Stimulated activated CD4-positive, alpha-beta T cell treated with anti-CD3 and anti-CD28 coated beads, TNF-alpha, amount 100 ng/mL, for 1 hour (primary cell): ENCODE data around the gene CD58.
A peak's percentile ranks its signal among the peaks of the same experiment; 100 is the strongest.

Source experiments
- DNase-seq, 3 donors: peaks; one replicate each; pipeline ENCODE4 v3.0.0-alpha.2; 2020; ENCODE audit warnings: low read depth in 3 of 3, low spot score in 1 of 3

Gene CD58

GRCh38 chr1:116511459-116512019, 59.3 kb downstream of the CD58 start:
- no peak for DNase-seq

DNA sequence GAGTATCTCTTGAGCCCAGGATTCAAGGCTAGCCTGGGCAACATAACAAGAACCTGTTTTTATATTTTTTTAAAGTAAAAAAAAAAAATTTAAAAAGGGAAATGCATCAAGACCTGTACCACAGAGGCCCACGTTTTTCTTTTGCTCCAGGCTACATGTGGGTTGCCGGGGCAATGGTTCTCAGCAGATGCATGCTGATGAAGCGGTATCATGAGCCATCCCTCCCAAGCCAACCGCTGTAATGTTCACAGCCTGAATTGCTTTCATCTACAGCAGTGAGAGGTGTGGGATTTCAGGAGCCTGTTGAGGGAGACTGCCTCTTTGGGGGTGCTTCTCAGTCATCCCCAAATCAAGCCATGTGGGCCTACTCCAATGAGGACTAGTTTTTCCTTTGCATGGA, 60.5 kb downstream of the CD58 start:
- no peak for DNase-seq

GRCh38 chr1:116508984-116509980, 61.5 kb downstream of the CD58 start:
- no peak for DNase-seq

GRCh38 chr1:116508085-116508983, 62.5 kb downstream of the CD58 start:
- no peak for DNase-seq

GRCh38 chr1:116507631-116508030, 63.2 kb downstream of the CD58 start:
- no peak for DNase-seq

- no peak for DNase-seq
Measured at GRCh38 chr1:116506132-116507004, 64.5 kb downstream of the CD58 start.

DNA sequence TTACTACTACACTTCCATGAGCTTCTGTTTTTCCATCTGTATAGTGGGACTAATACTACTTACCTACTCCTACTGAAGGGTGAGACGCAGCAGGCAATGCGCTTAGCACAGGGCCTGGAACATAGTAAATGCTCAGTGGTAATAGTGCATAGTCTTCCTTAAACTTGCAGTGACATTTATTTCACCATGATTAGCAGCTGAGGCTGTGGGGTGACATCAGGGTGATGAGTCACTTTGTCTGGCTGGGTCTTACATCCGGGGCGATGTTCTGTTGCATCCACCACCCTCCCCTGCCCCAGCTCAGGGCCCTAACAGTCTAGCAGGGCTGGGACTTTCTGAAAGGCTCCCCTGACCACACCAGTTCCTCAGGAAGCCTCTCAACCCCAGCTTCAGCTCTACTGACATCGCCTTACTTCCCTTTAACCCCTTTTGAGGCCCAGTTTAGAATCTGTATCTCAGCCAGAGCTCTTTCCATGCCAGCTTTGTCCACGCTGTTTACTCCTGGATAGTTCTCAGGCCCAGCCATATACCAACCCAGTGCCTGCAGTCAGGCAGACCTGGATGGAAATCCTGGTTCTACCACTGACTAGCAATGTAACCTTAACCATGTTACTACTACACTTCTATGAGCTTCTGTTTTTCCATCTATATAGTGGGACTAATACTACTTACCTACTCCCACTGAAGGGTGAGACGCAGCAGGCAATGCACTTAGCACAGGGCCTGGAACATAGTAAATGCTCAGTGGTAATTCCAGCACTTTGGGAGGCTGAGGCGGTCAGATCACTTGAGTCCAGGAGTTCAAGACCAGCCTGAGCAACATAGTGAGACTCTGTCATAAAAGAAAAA, 66.3 kb downstream of the CD58 start:
- peak; percentile 52 to 82 (median 75) for DNase-seq

DNA sequence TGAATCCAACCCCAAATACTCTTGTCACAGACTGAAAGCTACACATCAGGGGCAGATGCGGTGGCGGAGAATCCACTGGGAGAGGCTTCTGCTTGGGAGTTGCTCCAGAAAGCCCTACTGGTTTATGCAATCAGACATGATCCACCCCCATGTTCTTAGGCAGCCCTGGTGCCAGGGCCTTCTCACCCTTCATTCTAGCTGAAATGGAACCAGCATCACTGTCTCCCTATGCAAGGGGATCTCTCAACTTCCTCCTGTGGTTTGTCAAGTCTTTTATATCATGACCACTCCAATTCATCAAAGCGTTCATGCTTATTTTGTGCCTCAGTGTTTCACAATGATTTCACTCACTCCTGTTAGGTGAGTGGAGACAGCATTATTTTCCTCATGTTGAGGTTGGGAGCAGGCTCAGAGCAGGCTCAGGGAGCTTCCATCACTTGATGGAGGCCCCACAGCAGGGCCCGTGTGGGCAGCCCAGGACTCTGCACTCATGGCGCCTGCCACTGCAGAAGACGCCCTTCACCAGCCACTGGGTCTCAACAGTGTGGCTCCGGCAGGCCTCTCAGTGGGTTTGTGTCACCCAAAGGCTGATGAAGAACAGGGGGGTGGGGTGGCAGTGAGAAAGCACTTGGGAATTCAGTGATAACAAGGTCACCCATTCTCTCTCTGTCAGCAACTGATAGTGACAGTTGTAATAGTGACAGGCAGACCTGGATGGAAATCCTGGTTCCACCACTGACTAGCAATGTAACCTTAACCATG, 67.1 kb downstream of the CD58 start:
- DNase-seq = no peak

GRCh38 chr1:116502671-116503314, 68.0 kb downstream of the CD58 start:
- no peak for DNase-seq

DNA sequence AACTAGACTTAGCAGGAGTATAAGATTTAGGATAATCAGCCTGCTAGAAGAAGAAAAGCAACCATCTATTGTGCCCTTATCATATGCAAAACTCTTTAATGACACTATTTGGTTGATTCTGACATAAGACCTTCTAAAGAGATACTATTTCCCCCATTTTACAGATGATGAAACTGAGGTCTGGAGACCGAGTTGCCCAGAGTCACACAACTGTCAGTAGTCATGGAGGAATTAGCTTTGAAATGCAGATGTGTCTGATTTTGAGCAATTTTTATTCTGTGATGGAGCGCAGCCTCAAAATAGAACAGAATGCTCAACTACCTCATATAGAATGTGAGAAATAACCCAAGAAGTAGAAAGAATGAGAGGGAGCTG, 69.0 kb downstream of the CD58 start:
- no peak for DNase-seq

GRCh38 chr1:116501125-116501869, 69.5 kb downstream of the CD58 start:
- no peak for DNase-seq

- DNase-seq = no peak
Measured at GRCh38 chr1:116498789-116499628, 71.8 kb downstream of the CD58 start.

DNA sequence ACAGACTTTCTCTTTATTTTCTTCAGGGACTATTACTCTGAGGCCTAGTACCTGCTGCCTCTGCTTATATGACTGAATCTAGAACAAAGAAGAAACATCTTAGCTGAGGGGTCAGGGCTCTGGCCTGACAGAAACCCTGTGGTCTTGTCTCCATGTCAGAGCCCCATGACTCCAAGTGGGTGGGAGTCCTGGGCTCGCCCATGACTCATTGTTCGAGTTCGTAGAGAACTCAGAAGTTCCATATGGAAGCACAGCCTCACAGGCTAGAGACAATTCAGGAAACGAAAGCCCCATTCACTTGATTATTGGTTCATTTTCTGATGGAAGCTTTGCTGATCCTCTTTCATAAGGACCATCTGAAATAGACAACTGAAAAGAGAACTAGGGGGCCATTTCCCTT, 73.2 kb downstream of the CD58 start:
- no peak for DNase-seq

- no peak for DNase-seq
Measured at GRCh38 chr1:116496898-116497297, 73.9 kb downstream of the CD58 start.

- no peak for DNase-seq
Measured at GRCh38 chr1:116496380-116496779, 74.4 kb downstream of the CD58 start.

GRCh38 chr1:116495535-116495934, 75.3 kb downstream of the CD58 start:
- no peak for DNase-seq

- no peak for DNase-seq
Measured at GRCh38 chr1:116494745-116495144, 76.1 kb downstream of the CD58 start.
